ENCODE data around the gene KIAA1210.

The KIAA1210 gene

GRCh38 chrX:119090627-119091026 lies 37.0 kb downstream of the KIAA1210 start:
- no peak for DNase-seq

- DNase-seq, result no peak
Observed at GRCh38 chrX:119089619-119090018, 38.0 kb downstream of the KIAA1210 start.

- DNase-seq, result no peak
Observed at GRCh38 chrX:119087121-119087520, 40.5 kb downstream of the KIAA1210 start.

GRCh38 chrX:119084766-119085165 lies 42.8 kb downstream of the KIAA1210 start:
- peak in 1 of 2 experiments; percentile 5 for DNase-seq

- DNase-seq, result no peak
Observed at GRCh38 chrX:119082278-119082677, 45.3 kb downstream of the KIAA1210 start.

- DNase-seq, result no peak
Observed at GRCh38 chrX:119075270-119076025, 52.2 kb downstream of the KIAA1210 start.

GRCh38 chrX:119073911-119074310 lies 53.7 kb downstream of the KIAA1210 start:
- DNase-seq, result no peak

- DNase-seq, result no peak
Observed at GRCh38 chrX:119073200-119073905, 54.3 kb downstream of the KIAA1210 start.

- no peak for DNase-seq
Observed at GRCh38 chrX:119072744-119073143, 54.9 kb downstream of the KIAA1210 start, which contains the start of gene CT47C1. Gene CT47C1 (plus strand): TSS chrX:119072993. CDS start chrX:119073226, 233 bp downstream.

- DNase-seq, result no peak
Observed at GRCh38 chrX:119071381-119071780, 56.2 kb downstream of the KIAA1210 start.

GRCh38 chrX:119069762-119070161 lies 57.9 kb downstream of the KIAA1210 start:
- DNase-seq, result no peak

GRCh38 chrX:119069128-119069527 lies 58.5 kb downstream of the KIAA1210 start:
- DNase-seq, result no peak

- no peak for DNase-seq
Observed at GRCh38 chrX:119067023-119067739, 60.4 kb downstream of the KIAA1210 start.

GRCh38 chrX:119063428-119063827 lies 64.2 kb downstream of the KIAA1210 start:
- no peak for DNase-seq

GRCh38 chrX:119062750-119063374 lies 64.8 kb downstream of the KIAA1210 start:
- DNase-seq, result no peak

- no peak for DNase-seq
Observed at GRCh38 chrX:119055687-119056086, 71.9 kb downstream of the KIAA1210 start.

GRCh38 chrX:119045884-119046283 lies 81.7 kb downstream of the KIAA1210 start:
- DNase-seq, result no peak

- no peak for DNase-seq
Observed at GRCh38 chrX:119042996-119043395, 84.6 kb downstream of the KIAA1210 start.

GRCh38 chrX:119042040-119042439 lies 85.6 kb downstream of the KIAA1210 start:
- DNase-seq, result no peak

GRCh38 chrX:119041175-119041574 lies 86.4 kb downstream of the KIAA1210 start:
- DNase-seq, result no peak

GRCh38 chrX:119040432-119040831 lies 87.2 kb downstream of the KIAA1210 start:
- DNase-seq, result no peak

- no peak for DNase-seq
Observed at GRCh38 chrX:119036107-119037029, 91.2 kb downstream of the KIAA1210 start.

Measured in SHP77 (cell line).